Transverse colon (tissue), 4 donors: ENCODE results near the gene JARID2. TPM values are rescaled to one million over a fixed set of nuclear protein-coding genes. Genes with fewer than 3 reads are reported as not detected.
A peak's percentile ranks its signal among the peaks of the same experiment; 100 is the strongest.

Source experiments
- DNase-seq: peaks from one replicate; pipeline ENCODE4 v3.0.0-alpha.2; 2019
- H3K27ac ChIP-seq, 4 donors: fragments of 200-600 bp; sonication (generic); 2 replicates each; pipeline ENCODE4 v1.5.1; 2016 to 2018; ENCODE audit warnings: inconsistent platforms in 4 of 4
- H3K27me3 ChIP-seq: fragments of 200-600 bp; sonication (generic); 2 replicates; pipeline ENCODE4 v1.5.1; 2017; ENCODE audit warnings: inconsistent platforms
- H3K36me3 ChIP-seq, 4 donors: fragments of 200-600 bp; sonication (generic); 2 replicates each; pipeline ENCODE4 v1.5.1; 2017 to 2019; ENCODE audit warnings: inconsistent platforms in 4 of 4
- H3K4me1 ChIP-seq, 4 donors: fragments of 200-600 bp; sonication (generic); 2 replicates each; pipeline ENCODE4 v1.5.1; 2017 to 2020; ENCODE audit warnings: inconsistent platforms in 4 of 4
- H3K4me3 ChIP-seq, 4 donors: fragments of 200-600 bp; sonication (generic); 1 replicate in 1 of 4; 2 replicates in 3 of 4; pipeline versions ENCODE4 v1.5.1 to v1.6.1; 2017 to 2019; ENCODE audit warnings: inconsistent platforms in 4 of 4
- H3K9me3 ChIP-seq, 2 donors: fragments of 200-600 bp; sonication (generic); 2 replicates each; pipeline ENCODE4 v1.5.1; 2017 to 2019; ENCODE audit warnings: inconsistent platforms in 2 of 2
- CTCF ChIP-seq, 5 experiments: fragments of 200-600 bp in 3 of 5; fragments of 450-650 bp in 2 of 5; sonication (generic) in 3 of 5; IDR thresholded peaks; 1 replicate in 2 of 5; 2 replicates in 3 of 5; pipeline ENCODE4 v1.5.1; 2016 to 2017; ENCODE audit warnings: antibody characterized with exemption in 5 of 5, inconsistent platforms in 3 of 5, mild to moderate bottlenecking in 2 of 5, moderate library complexity in 1 of 5
- EP300 ChIP-seq: sonication (generic); formaldehyde crosslinking; IDR thresholded peaks from one replicate; pipeline ENCODE4 v1.6.1; 2017; ENCODE audit warnings: antibody characterized with exemption, low read depth
- POLR2A ChIP-seq: fragments of 450-650 bp; IDR thresholded peaks from one replicate; pipeline ENCODE4 v1.6.1; 2016; ENCODE audit warnings: antibody characterized with exemption, mild to moderate bottlenecking, moderate library complexity
- POLR2AphosphoS5 ChIP-seq, 3 donors: sonication (generic); formaldehyde crosslinking; IDR thresholded peaks; one replicate each; pipeline ENCODE4 v1.6.1; 2016; ENCODE audit warnings: antibody characterized with exemption in 3 of 3
- WGBS, 2 donors: methylation state at CpG; one replicate each; pipeline ENCODE4 v1.1.5; 2018; ENCODE audit warnings: low coverage in 1 of 2; 5-methylcytosine and 5-hydroxymethylcytosine counted together
- in situ Hi-C, 4 donors: fragments of 200-750 bp; cut with MboI; loops; one replicate each; pipeline versions ENCODE4 v1.15.0 to v1.15.1; 2017; ENCODE audit warnings: low sequenced_read_pairs in 3 of 4, low pct_ligation_motif_present in 1 of 4, low pct_unique_long_range_greater_than_20kb in 1 of 4
- intact Hi-C: fragments of 100-400 bp; cut with DNase I; formaldehyde crosslinking; loops from one replicate; pipeline ENCODE4 v1.15.1; 2023; ENCODE audit warnings: low total_unique reads
- total RNA-seq, 4 donors: library from RNA; depleted of rRNA; stranded (reverse); fragments of >200 nt; gene quantifications; one replicate each; pipeline ENCODE4 v1.1.0, GENCODE V29; 2016

JARID2 gene
- total RNA-seq, 4 donors from 2014 or later, result 9.4 to 18.7 (median 10.9) TPM

DNA sequence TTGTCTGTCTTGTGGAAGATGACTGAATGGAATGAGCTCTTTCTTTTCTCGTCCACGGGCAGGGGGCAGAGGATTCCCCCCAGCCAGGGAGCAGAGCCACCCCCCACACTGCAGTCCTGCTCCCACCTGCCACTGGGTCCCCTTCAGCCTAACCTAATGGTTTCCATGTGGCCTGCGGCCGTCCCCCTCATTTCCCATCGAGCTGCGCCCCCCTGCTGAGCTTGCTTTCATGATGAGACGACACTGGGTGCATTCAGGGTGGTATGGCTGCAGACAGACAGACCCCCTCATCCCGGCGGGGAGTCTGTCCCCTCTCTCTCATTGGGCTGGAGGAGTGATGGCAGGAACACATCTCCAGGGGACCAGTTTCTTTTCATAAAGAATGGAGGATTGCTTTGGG lies 276.2 kb downstream of the JARID2 start:
- WGBS, 2 donors, result 88 to 93% methylated on average over 3 to 9 of the region's 9 CpGs
- Histone ChIP-seq H3K36me3 (peaks cover 0 to 22% (median 2%) of the 10 kb centered on the region in 4 donors), H3K9me3 (no peaks in the 10 kb centered on the region), H3K4me1 (peaks cover 0 to 8% (median 3%) of the 10 kb centered on the region in 4 donors), H3K4me3 (no peak overlapping the region), H3K27me3 (no peaks in the 10 kb centered on the region), H3K27ac (peak overlapping the region in 3 of 4 donors; percentile 1 to 40 (median 39))
- intact Hi-C loops (no loop called here), in situ Hi-C loops (loop anchor here in 1 of 4 donors (25.0 kb wide), 1 partner anchor 90 kb away; no protein-coding TSS in a partner anchor)
- DNase-seq, result no peak
- TF ChIP-seq POLR2AphosphoS5 (IDR thresholded peaks at IDR 0.05), result no peak
- TF ChIP-seq POLR2A, result no peak
- TF ChIP-seq EP300, result no peak
- no peak for TF ChIP-seq CTCF (IDR thresholded peaks at IDR 0.05)

DNA sequence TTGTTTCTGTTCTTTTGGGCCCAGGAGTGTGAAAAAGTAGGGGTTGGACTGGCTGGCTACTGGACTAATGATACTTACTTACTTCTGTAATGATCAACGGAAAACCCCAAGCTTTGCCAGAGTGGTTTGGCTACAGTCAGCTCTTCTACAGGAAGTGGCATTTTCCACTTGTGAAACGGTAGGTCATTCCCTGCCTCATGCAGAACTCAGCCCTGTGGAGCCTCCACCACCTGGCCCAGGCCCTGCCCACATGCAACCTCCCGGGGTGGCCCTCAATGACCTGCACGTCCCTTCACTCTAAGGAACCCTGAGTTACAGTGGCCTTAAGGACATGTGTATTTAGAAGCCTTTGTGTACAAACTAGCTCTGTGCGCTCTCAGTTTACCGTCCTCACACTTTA lies 276.6 kb downstream of the JARID2 start:
- TF ChIP-seq CTCF (IDR thresholded peaks at IDR 0.05), result no peak
- no peak for TF ChIP-seq EP300
- TF ChIP-seq POLR2A, result no peak
- TF ChIP-seq POLR2AphosphoS5 (IDR thresholded peaks at IDR 0.05), result no peak
- in situ Hi-C loops, result loop anchor here in 1 of 4 donors (25.0 kb wide), 1 partner anchor 90 kb away; no protein-coding TSS in a partner anchor
- no peak overlapping the region for H3K4me3 ChIP-seq
- no peaks in the 10 kb centered on the region for H3K9me3 ChIP-seq
- H3K27me3 ChIP-seq, result no peaks in the 10 kb centered on the region
- WGBS, 2 donors, result 64% methylated on average over 6 of the region's 6 CpGs; no CpG with 5 or more reads in 1 of the 2 donors
- DNase-seq, result no peak
- intact Hi-C loops, result no loop called here
- H3K36me3 ChIP-seq, result peaks cover 0 to 18% (median under 1%) of the 10 kb centered on the region in 4 donors
- peak overlapping the region in 3 of 4 donors; percentile 1 to 40 (median 39) for H3K27ac ChIP-seq
- H3K4me1 ChIP-seq, result peaks cover 0 to 8% (median 3%) of the 10 kb centered on the region in 4 donors

- Histone ChIP-seq H3K27ac (no peak overlapping the region), H3K4me1 (peaks cover 0 to 8% (median 3%) of the 10 kb centered on the region in 4 donors), H3K9me3 (no peaks in the 10 kb centered on the region), H3K36me3 (peaks cover 0 to 17% (median 0%) of the 10 kb centered on the region in 4 donors), H3K27me3 (no peaks in the 10 kb centered on the region), H3K4me3 (no peak overlapping the region)
- DNase-seq, result no peak
- in situ Hi-C loops (loop anchor here in 1 of 4 donors (25.0 kb wide), 1 partner anchor 89 kb away; no protein-coding TSS in a partner anchor), intact Hi-C loops (no loop called here)
- 87% methylated on average over 16 of the region's 16 CpGs; no CpG with 5 or more reads in 1 of the 2 donors for WGBS, 2 donors
- TF ChIP-seq POLR2A, result no peak
- TF ChIP-seq EP300, result no peak
- TF ChIP-seq POLR2AphosphoS5 (IDR thresholded peaks at IDR 0.05), result no peak
- TF ChIP-seq CTCF (IDR thresholded peaks at IDR 0.05), result no peak
Observed at GRCh38 chr6:15522856-15523529, 277.1 kb downstream of the JARID2 start.

- intact Hi-C loops (no loop called here), in situ Hi-C loops (loop anchor here in 1 of 4 donors (25.0 kb wide), 1 partner anchor 88 kb away; no protein-coding TSS in a partner anchor)
- Histone ChIP-seq H3K4me3 (no peak overlapping the region), H3K27ac (no peak overlapping the region), H3K27me3 (no peaks in the 10 kb centered on the region), H3K36me3 (peaks cover 0 to 17% (median 0%) of the 10 kb centered on the region in 4 donors), H3K4me1 (peaks cover 0 to 8% (median 3%) of the 10 kb centered on the region in 4 donors), H3K9me3 (no peaks in the 10 kb centered on the region)
- WGBS, 2 donors, result 97% methylated on average over 23 of the region's 23 CpGs; no CpG with 5 or more reads in 1 of the 2 donors
- TF ChIP-seq POLR2AphosphoS5 (IDR thresholded peaks at IDR 0.05), result no peak
- TF ChIP-seq EP300, result no peak
- no peak for TF ChIP-seq CTCF (IDR thresholded peaks at IDR 0.05)
- TF ChIP-seq POLR2A, result no peak
- no peak for DNase-seq
Observed at GRCh38 chr6:15523679-15524630, 278.1 kb downstream of the JARID2 start.
